ENCODE results near the gene CATSPERZ.
A peak's percentile ranks its signal among the peaks of the same experiment; 100 is the strongest.

Gene CATSPERZ

GRCh38 chr11:64264371-64264852 lies 35.7 kb upstream of the CATSPERZ start:
- DNase-seq (ENCODE audit: low read depth in 2 of 2): no peak

DNA sequence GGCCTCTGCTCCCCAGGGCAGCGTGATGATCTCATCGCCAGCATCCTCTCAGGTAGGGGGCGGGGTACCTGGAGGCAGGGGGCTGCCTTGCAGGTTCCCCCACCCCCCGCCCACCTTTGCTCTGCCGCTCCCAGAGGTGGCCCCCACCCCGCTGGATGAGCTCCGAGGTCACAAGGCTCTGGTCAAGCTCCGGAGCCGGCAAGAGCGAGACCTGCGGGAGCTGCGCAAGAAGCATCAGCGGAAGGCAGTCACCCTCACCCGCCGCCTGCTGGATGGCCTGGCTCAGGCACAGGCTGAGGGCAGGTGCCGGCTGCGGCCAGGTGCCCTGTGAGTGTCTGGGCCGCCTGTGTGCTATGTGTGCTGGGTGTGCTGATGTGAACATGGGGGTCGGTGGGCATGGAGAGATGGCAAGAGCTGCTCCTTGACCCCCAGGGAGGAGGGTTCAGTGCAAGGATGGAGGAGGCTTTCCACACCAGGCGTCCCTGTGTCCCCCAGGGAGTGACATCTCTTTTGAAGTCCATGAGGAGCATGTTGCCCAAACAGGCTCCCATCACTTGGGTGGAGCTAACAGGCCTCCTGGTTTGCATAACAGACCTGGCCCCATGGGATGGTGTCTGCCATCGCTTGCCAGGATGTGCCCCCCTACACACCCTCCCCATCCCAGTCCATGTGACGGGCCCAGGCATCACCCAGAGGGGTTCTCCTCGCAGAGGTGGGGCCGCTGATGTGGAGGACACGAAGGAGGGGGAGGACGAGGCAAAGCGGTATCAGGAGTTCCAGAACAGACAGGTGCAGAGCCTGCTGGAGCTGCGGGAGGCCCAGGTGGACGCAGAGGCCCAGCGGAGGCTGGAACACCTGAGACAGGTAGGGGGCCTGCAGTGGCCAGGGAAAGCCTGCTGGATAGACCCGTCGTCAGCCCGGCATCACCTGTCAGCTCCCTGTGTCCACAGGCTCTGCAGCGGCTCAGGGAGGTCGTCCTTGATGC lies 34.7 kb upstream of the CATSPERZ start:
- DNase-seq (ENCODE audit: low read depth in 2 of 2): no peak

DNA sequence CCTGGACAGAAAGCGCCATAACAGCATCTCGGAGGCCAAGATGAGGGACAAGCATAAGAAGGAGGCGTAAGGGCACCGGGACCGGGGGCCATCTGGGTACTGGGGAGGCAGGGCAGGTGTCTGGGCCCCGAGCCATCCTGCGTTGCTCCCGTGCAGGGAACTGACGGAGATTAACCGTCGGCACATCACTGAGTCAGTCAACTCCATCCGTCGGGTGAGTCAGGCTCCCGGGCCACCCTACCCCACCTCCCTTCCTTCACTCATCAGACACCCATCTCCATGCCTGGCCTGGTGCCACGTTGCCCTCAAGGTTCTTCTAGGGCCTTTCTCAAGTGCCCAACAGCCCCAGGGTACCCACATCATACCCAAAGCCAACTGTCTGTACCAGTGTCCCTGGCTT lies 33.8 kb upstream of the CATSPERZ start:
- no peak for DNase-seq (ENCODE audit: low read depth in 2 of 2)

GRCh38 chr11:64267207-64267945 lies 32.8 kb upstream of the CATSPERZ start:
- no peak for DNase-seq (ENCODE audit: low read depth in 2 of 2)

DNA sequence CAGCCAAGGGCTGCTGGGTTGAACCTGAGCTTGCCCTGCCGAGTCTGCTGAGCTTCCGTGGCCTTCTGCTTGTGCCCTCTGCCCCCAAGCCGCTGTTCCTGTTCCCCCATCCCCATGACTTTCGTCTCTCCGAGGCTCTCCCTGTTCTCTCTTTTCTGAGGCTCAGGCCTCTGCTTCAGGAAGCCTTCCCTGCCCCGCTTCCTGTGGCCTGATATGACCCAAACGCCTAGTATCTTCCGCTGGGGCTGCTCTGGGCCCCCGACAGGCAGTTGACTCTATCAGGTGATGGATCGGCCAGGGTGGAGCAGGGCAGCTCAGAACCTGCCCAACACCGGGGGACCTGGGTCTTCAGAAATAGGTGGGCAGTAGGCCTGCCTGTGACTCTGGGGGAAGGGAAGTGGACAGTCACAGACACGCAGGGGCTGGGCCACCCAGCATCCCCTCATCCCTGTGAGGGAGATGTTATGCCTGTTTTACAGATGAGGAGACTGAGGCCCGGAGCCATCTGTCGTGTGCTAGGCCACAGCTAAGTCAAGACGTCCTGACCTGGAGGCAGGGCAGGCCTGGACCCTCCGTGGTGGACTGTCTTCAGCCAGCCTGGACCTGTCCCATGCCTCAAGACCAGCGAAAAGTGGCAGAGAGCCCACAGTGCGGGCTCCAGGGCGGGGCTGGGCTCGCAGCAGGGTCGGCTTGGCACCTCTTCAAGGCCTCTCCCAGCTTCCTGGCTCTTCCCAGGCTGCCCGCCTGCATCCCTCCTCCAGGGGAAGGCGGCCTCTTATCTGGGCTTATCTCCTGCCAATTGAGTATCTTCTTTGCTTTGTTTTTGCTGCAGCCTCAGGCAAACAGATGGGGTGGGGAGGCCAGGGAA lies 31.9 kb upstream of the CATSPERZ start:
- no peak for DNase-seq (ENCODE audit: low read depth in 2 of 2)

GRCh38 chr11:64268893-64269539 lies 31.1 kb upstream of the CATSPERZ start:
- no peak for DNase-seq (ENCODE audit: low read depth in 2 of 2)

GRCh38 chr11:64269540-64270220 lies 30.5 kb upstream of the CATSPERZ start:
- peak; percentile 100 for DNase-seq (ENCODE audit: low read depth in 2 of 2)

DNA sequence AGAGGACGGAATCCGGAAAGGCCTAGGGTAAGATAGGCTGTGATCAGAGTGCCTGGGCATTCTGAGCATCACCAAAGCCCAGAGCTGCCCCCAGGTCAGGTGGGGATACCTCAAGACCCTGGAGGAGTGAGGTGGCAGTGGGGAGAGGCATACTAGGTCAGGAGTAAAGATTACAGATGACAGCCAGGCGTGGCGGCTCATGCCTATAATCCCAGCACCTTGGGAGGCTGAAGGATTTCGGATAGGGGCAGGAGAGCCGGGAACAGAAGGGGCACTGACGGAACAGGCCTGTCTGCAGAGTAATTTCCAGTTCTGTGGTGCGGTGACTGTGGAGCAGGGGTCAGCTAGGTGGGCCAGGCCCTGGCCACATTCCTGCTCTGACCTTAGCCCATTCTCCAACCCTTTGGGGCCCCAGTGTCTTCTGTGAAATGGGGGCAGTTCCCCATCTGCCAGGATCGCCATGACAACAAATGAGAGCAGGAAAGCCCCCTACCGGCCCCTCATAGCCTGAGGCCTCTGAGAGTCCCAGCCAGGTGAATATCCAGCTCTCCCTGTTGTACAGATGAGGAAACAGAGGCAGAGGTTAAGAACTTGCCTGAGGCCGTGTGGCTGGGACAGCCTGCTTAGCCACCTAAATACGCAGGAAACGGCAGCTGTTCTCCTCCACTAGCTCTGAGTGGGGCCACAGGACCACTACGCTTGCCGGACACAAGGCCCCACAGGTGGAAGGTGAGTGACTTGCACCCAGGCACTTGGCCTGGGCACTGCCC lies 24.9 kb upstream of the CATSPERZ start:
- no peak for DNase-seq (ENCODE audit: low read depth in 2 of 2)

DNA sequence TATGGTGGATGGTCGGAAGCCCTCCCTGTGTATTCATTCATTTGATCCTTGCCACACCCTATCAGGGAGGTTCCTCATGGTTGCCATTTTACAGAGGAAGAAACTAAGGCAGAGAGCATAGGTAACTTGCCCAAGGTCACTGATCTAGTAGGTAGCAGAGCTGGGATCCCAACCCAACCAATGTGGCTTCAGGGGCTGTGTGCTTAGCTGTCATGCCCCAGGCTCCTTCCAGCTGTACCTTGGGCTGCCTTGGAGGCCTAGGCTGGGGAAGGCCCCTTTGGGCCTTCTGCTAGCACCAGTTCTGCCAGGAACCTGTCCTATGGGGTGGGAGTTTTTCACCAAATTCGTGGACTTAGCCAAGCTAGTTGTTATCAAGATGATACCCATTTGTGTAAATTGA lies 24.3 kb upstream of the CATSPERZ start:
- no peak for DNase-seq (ENCODE audit: low read depth in 2 of 2)

DNA sequence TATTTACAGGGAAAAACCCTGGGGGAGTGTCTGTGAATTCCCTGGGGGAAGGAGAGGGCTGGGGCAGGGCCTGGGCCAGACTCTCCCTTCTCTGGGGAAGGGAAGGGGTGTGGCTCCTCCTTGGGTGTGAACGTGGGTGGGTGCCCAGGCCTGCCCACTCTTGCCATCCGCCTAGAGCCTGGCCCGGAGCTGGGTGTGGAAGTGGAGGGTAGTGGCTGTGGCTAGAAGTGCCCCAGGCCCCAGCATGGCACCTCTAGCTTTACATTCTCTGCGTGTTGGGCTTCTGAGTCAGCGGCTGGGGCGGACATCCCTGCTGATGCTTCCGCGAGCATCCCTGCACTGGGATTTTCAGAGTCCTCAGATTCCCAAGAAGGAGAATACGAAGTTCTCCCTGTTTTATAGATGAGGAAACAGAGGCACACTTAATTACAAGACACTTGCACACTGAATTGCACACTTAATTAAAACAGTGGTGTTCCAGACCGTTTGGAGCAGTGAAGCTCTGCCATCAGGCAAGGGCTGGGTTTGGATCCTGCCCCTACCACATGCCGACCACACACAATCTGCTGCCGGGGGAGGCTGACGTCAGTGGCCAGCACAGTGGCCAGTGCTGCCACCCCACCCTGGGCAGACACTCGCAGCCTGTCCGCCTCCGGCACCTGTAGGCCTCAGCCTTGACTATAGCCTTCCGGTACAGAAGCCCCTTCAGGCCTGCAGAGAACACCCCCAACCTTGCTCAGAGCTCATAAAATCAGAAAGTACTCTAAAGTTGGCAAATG lies 23.3 kb upstream of the CATSPERZ start:
- DNase-seq (ENCODE audit: low read depth in 2 of 2): no peak

DNA sequence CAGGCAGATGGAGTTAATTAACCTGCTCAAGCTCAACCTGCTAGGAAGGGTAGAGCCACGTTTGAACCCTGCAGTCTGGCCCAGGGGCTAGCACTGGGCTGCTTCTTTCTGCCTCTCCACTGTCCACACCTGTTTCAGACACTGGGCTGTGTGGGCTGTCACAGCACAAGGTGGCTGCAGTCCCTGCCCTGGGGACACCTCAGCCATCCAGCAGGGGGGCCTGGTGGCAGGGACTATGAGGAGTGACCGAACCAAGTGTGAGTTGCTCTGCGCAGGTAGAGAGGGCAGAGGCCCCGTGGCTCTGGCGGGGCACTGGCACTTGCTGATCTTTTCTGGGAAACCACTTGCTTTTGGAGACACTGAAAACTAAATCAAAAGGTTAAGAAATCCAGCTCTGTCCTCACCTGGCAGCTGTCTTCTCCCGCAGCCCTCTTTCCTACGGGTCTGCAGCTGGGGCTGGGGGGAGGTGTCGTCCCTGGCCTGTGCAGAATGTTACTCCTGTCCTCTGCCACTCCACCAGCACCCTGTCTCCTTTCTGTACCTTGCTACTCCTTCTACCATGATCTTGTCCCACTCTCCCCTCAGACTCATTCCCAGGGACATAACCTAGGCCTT lies 21.5 kb upstream of the CATSPERZ start:
- DNase-seq (ENCODE audit: low read depth in 2 of 2): no peak

- no peak for DNase-seq (ENCODE audit: low read depth in 2 of 2)
Measured at GRCh38 chr11:64281957-64282770, 18.0 kb upstream of the CATSPERZ start.

DNA sequence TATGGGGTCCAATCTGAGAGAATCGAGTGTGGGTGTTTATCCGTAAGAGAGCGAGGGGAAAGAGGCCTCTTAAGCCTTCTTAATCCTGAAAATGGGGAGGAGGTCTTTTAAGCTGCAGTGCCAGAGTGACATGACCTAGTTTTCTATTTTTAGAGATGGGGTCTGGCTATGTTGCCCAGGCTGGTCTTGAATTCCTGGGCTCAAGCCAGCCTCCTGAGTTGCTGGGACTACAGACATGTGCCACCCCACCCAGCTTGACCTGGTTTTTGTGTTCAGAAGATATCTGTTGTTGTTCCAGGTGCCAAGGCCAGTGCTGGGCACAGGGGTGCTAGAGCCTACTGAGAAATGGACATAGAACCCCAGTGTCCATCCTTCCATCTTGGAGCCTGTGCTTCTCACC lies 17.1 kb upstream of the CATSPERZ start:
- no peak for DNase-seq (ENCODE audit: low read depth in 2 of 2)

DNA sequence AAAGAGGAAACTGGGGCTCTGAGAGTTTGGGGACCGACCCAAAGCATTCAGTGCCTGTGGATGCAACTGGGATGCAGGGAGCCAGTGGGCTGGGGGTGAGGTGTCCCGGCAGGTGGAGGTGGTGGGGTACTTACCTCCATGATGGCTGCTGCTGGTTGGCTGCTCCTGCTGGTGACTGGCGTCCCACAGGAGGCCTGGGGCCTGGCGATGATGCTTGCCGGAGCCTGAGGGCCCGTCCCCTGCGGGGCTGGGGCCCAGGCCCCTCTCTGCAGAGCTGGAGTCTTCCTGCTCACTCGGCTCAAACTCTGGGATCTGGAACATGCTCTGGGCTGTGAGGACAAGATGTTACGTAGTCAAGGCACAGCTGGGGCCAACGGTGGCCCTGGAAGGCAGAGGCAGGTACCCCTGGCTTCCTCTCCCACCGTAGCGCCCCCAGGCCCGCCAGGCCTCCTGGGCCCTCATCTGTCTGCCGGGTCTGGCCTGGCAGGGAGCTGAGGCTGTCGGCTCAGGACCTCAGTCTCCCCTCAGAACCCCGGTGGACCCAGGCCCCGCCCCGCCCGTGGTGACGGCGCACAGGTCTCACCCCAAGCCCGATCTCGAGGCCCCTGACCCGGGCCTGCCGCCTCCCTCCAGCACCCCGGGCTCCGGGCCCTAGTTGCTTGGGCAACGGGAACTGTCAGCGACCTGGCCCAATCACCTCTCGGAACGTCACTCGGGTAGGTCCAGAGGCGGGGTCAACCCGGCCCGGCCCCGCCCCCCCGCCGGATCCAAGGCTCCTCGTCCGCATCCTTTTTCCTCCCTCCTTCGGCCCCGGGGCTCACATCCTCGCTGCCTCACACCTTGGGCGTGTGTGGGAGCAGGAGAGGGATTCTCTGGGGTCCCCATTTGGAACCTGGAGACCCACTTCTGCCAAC lies 15.9 kb upstream of the CATSPERZ start, which contains the start of gene BAD:
TSS of gene BAD (minus strand) at position 618 of the 914 bp plus-strand sequence. CDS start at position 321, 297 bp downstream.
- DNase-seq (ENCODE audit: low read depth in 2 of 2): peak; percentile 75 to 78

- peak; percentile 41 to 47 for DNase-seq (ENCODE audit: low read depth in 2 of 2)
Measured at GRCh38 chr11:64284962-64285884, 14.9 kb upstream of the CATSPERZ start, which contains the start of gene GPR137. TSS of gene GPR137 (plus strand) at chr11:64285848. CDS start at chr11:64286525, 677 bp downstream.
